OCI-LY3 (cell line): Measurements from ENCODE around the gene NCK2.

ENCODE experiments used
- CTCF ChIP-seq: fragments of 200-600, 300-600 bp; sonication (generic); IDR thresholded peaks from 2 replicates; pipeline ENCODE4 v1.5.1; 2014; ENCODE audit warnings: antibody characterized with exemption, low read length, low read depth
- EZH2phosphoT487 ChIP-seq: fragments of 200-600 bp; shearing (Covaris generic); IDR thresholded peaks from 2 replicates; pipeline ENCODE4 v1.6.1; 2018; ENCODE audit warnings: antibody characterized with exemption, mixed run types, low read depth

DNA sequence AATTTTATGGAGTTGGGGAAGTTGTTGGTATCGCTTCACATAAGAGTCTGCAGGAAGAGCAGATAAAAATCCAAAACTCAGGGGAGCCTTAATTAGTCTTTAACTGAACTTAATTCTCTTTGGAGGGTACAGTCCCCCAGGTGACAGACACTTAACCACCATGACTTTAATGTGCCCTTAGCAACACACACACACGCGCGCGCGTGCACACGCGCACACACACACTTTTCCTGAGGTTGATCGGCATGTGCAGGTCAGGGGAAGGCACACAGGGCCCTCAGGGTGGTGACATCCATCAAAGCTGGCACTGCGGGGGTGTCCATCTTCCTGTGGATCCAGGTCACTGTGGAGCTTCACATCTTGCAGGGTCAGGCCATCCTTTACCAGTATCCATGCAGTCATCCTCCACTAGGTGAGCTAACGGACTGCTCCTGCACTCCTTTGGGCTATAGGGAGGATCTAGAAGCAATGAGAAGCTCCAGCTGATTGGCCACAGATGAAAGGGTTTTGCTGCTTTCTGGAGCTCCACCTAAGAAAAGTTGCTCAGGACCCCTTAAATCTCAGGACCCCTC lies 21.9 kb upstream of the NCK2 start:
- TF ChIP-seq EZH2phosphoT487 (no peak), CTCF (no peak)
